Esophagus (tissue), 2 donors: ENCODE results near the gene ZNF37A. TPM values are rescaled to one million over a fixed set of nuclear protein-coding genes. Genes with fewer than 3 reads are reported as not detected.
"Not testable (repeated sequence)": the region's sequence is repeated elsewhere in the genome, so short reads cannot be mapped to it uniquely, and the experiment has no call there.

Source experiments
- H3K27ac ChIP-seq, 2 donors: one replicate each; pipeline ENCODE4 v1.5.1; 2013; ENCODE audit warnings: low read depth in 2 of 2, mild to moderate bottlenecking in 2 of 2, inconsistent platforms in 1 of 2, low read length in 1 of 2, moderate library complexity in 1 of 2
- H3K27me3 ChIP-seq, 2 donors: one replicate each; pipeline ENCODE4 v1.6.1; 2013; ENCODE audit warnings: low read length in 2 of 2, control low read depth in 1 of 2, mild to moderate bottlenecking in 1 of 2; ENCODE audit not compliant: insufficient read depth in 2 of 2, control insufficient read depth in 1 of 2
- H3K36me3 ChIP-seq, 2 donors: one replicate each; pipeline ENCODE4 v1.6.1; 2013; ENCODE audit warnings: low read length in 1 of 2; ENCODE audit not compliant: control insufficient read depth in 2 of 2, insufficient read depth in 2 of 2
- H3K4me1 ChIP-seq, 2 donors: one replicate each; pipeline ENCODE4 v1.6.1; 2013; ENCODE audit warnings: low read length in 1 of 2; ENCODE audit not compliant: control insufficient read depth in 2 of 2, insufficient read depth in 2 of 2
- H3K4me3 ChIP-seq, 2 donors: one replicate each; pipeline ENCODE4 v1.5.1; 2013; ENCODE audit warnings: low read length in 2 of 2, mild to moderate bottlenecking in 2 of 2, low read depth in 1 of 2, moderate library complexity in 1 of 2
- H3K9me3 ChIP-seq, 2 donors: one replicate each; pipeline ENCODE4 v1.6.1; 2013; ENCODE audit warnings: mild to moderate bottlenecking in 2 of 2, low read depth in 1 of 2, low read length in 1 of 2, moderate library complexity in 1 of 2; ENCODE audit not compliant: control insufficient read depth in 2 of 2, insufficient read depth in 1 of 2
- WGBS, 2 donors: extraction: QIAGEN DNeasy Blood & Tissue Kit; methylation state at CpG; one replicate each; pipeline ENCODE4 v1.1.7; 2013; 5-methylcytosine and 5-hydroxymethylcytosine counted together
- polyA plus RNA-seq, 2 donors: library from polyadenylated mRNA; stranded (reverse); fragments of 200-250 nt; gene quantifications; one replicate each; pipeline ENCODE4 v1.2.3, GENCODE V29; 2013
- donor health status: healthy with polysubstance abuse.
- donor health status: Bipolar disorder and iron deficiency.

Gene ZNF37A
- polyA plus RNA-seq, 2 donors, result 2.8 to 3.9 TPM

GRCh38 chr10:38076687-38077086 lies 17.4 kb upstream of the ZNF37A start:
- Histone ChIP-seq H3K9me3 (peaks cover 2 to 3% of the 10 kb centered on the region in 2 donors), H3K27ac (no peak overlapping the region), H3K4me1 (no peaks in the 10 kb centered on the region), H3K27me3 (peaks cover 0 to 2% of the 10 kb centered on the region in 2 donors), H3K36me3 (no peaks in the 10 kb centered on the region), H3K4me3 (no peak overlapping the region)
- 69 to 72% methylated on average over 2 of the region's 2 CpGs for WGBS, 2 donors

GRCh38 chr10:38093318-38093717 lies 819 bp upstream of the ZNF37A start:
- peak overlapping the region in 1 of 2 donors; percentile 90 for H3K4me3 ChIP-seq
- H3K27ac ChIP-seq, H3K9me3 ChIP-seq, H3K36me3 ChIP-seq, H3K27me3 ChIP-seq, H3K4me1 ChIP-seq: not testable (repeated sequence)
- 93 to 95% methylated on average over 15 of the region's 15 CpGs for WGBS, 2 donors

- H3K27ac ChIP-seq, result peak overlapping the region in 1 of 2 donors; percentile 88
- no peaks in the 10 kb centered on the region for H3K9me3 ChIP-seq
- peaks cover 6 to 7% of the 10 kb centered on the region in 2 donors for H3K4me1 ChIP-seq
- H3K36me3 ChIP-seq, result peaks cover 4 to 5% of the 10 kb centered on the region in 2 donors
- WGBS, 2 donors, result 11 to 12% methylated on average over 16 of the region's 16 CpGs
- H3K4me3 ChIP-seq, result peak overlapping the region; percentile 88 to 90
- H3K27me3 ChIP-seq, result no peaks in the 10 kb centered on the region
These were observed 350 bp upstream of the ZNF37A start for GRCh38 chr10:38093816-38094157.

- H3K27me3 ChIP-seq, result no peaks in the 10 kb centered on the region
- H3K9me3 ChIP-seq, result no peaks in the 10 kb centered on the region
- 53% methylated on average over 21 of the region's 21 CpGs for WGBS, 2 donors
- H3K4me3 ChIP-seq, result peak overlapping the region; percentile 88 to 90
- H3K36me3 ChIP-seq, result peaks cover 4 to 5% of the 10 kb centered on the region in 2 donors
- H3K4me1 ChIP-seq, result peaks cover 6 to 7% of the 10 kb centered on the region in 2 donors
- peak overlapping the region in 1 of 2 donors; percentile 88 for H3K27ac ChIP-seq
These were observed 914 bp downstream of the ZNF37A start for GRCh38 chr10:38094927-38095574.

GRCh38 chr10:38102880-38103279 lies 8.7 kb downstream of the ZNF37A start:
- peaks cover 6 to 8% of the 10 kb centered on the region in 2 donors for H3K36me3 ChIP-seq
- WGBS, 2 donors, result 93 to 96% methylated on average over 1 of the region's 1 CpG

GRCh38 chr10:38103756-38104155 lies 9.6 kb downstream of the ZNF37A start:
- H3K4me3 ChIP-seq, result no peak overlapping the region
- no peaks in the 10 kb centered on the region for H3K27me3 ChIP-seq
- H3K9me3 ChIP-seq, result peaks cover 0 to 10% of the 10 kb centered on the region in 2 donors
- H3K27ac ChIP-seq, result no peak overlapping the region
- no peaks in the 10 kb centered on the region for H3K4me1 ChIP-seq
- H3K36me3 ChIP-seq, result peaks cover 6 to 8% of the 10 kb centered on the region in 2 donors
- WGBS, 2 donors, result 96 to 99% methylated on average over 3 of the region's 3 CpGs

More at GRCh38 chr10:38102880-38103279, 8.7 kb downstream of the ZNF37A start:
- Histone ChIP-seq H3K4me3 (no peak overlapping the region), H3K9me3 (peaks cover 0 to 10% of the 10 kb centered on the region in 2 donors), H3K4me1 (no peaks in the 10 kb centered on the region), H3K27ac (no peak overlapping the region), H3K27me3 (no peaks in the 10 kb centered on the region)

GRCh38 chr10:38112159-38112558 lies 18.0 kb downstream of the ZNF37A start:
- H3K4me1 ChIP-seq, result no peaks in the 10 kb centered on the region
- H3K27me3 ChIP-seq, result no peaks in the 10 kb centered on the region
- peaks cover 2 to 24% of the 10 kb centered on the region in 2 donors for H3K9me3 ChIP-seq
- no peak overlapping the region for H3K27ac ChIP-seq
- 92 to 99% methylated on average over 2 of the region's 2 CpGs for WGBS, 2 donors
- H3K4me3 ChIP-seq, result no peak overlapping the region
- H3K36me3 ChIP-seq, result peaks cover 10 to 12% of the 10 kb centered on the region in 2 donors

GRCh38 chr10:38118072-38118807 lies 24.1 kb downstream of the ZNF37A start:
- peaks cover 9 to 12% of the 10 kb centered on the region in 2 donors for H3K36me3 ChIP-seq
- no peak overlapping the region for H3K4me3 ChIP-seq
- 100% methylated on average over 3 of the region's 3 CpGs for WGBS, 2 donors

GRCh38 chr10:38119038-38119437 lies 24.9 kb downstream of the ZNF37A start:
- H3K4me3 ChIP-seq, result no peak overlapping the region
- H3K36me3 ChIP-seq, result peaks cover 4 to 10% of the 10 kb centered on the region in 2 donors
- no peaks in the 10 kb centered on the region for H3K4me1 ChIP-seq
- H3K27ac ChIP-seq, result no peak overlapping the region
- WGBS, 2 donors, result 100% methylated on average over 1 of the region's 1 CpG
- no peaks in the 10 kb centered on the region for H3K27me3 ChIP-seq
- H3K9me3 ChIP-seq, result peaks cover 6 to 26% of the 10 kb centered on the region in 2 donors

More at GRCh38 chr10:38118072-38118807, 24.1 kb downstream of the ZNF37A start:
- no peaks in the 10 kb centered on the region for H3K27me3 ChIP-seq
- H3K27ac ChIP-seq, result no peak overlapping the region
- no peaks in the 10 kb centered on the region for H3K4me1 ChIP-seq
- peaks cover 6 to 31% of the 10 kb centered on the region in 2 donors for H3K9me3 ChIP-seq
